T follicular helper cell (primary cell): ENCODE results near the gene CRMP1.
"Not testable (repeated sequence)": the region's sequence is repeated elsewhere in the genome, so short reads cannot be mapped to it uniquely, and the experiment has no call there.

Source experiments
- DNase-seq: peaks from one replicate; pipeline ENCODE4 v3.0.0-alpha.2; 2020; ENCODE audit warnings: low read depth

CRMP1 gene

GRCh38 chr4:5856362-5856761 is 36.5 kb downstream of the CRMP1 start:
- not testable (repeated sequence) for DNase-seq

- DNase-seq: no peak
Measured at GRCh38 chr4:5854929-5855328, 38.0 kb downstream of the CRMP1 start.

GRCh38 chr4:5852523-5853202 is 40.2 kb downstream of the CRMP1 start:
- no peak for DNase-seq

- no peak for DNase-seq
Measured at GRCh38 chr4:5851637-5852301, 41.1 kb downstream of the CRMP1 start.

- no peak for DNase-seq
Measured at GRCh38 chr4:5845035-5845905, 47.6 kb downstream of the CRMP1 start.

- DNase-seq: no peak
Measured at GRCh38 chr4:5843573-5844530, 49.0 kb downstream of the CRMP1 start.

- DNase-seq: no peak
Measured at GRCh38 chr4:5842456-5842855, 50.4 kb downstream of the CRMP1 start.

GRCh38 chr4:5839751-5840674 is 52.9 kb downstream of the CRMP1 start:
- no peak for DNase-seq

GRCh38 chr4:5839332-5839731 is 53.6 kb downstream of the CRMP1 start:
- no peak for DNase-seq

- DNase-seq: not testable (repeated sequence)
Measured at GRCh38 chr4:5837483-5837882, 55.4 kb downstream of the CRMP1 start.

- DNase-seq: no peak
Measured at GRCh38 chr4:5836943-5837342, 55.9 kb downstream of the CRMP1 start.

- DNase-seq: no peak
Measured at GRCh38 chr4:5828005-5828391, 64.9 kb downstream of the CRMP1 start.

GRCh38 chr4:5827108-5828004 is 65.5 kb downstream of the CRMP1 start:
- no peak for DNase-seq

GRCh38 chr4:5826437-5827107 is 66.3 kb downstream of the CRMP1 start:
- DNase-seq: no peak

- no peak for DNase-seq
Measured at GRCh38 chr4:5825321-5826041, 67.4 kb downstream of the CRMP1 start.

GRCh38 chr4:5824635-5825034 is 68.3 kb downstream of the CRMP1 start:
- no peak for DNase-seq

- no peak for DNase-seq
Measured at GRCh38 chr4:5824227-5824626, 68.7 kb downstream of the CRMP1 start.

- no peak for DNase-seq
Measured at GRCh38 chr4:5823542-5824211, 69.2 kb downstream of the CRMP1 start.
